CD14-positive monocyte (primary cell): ENCODE measurements around the gene CEP85L. TPM values are rescaled to one million over a fixed set of nuclear protein-coding genes. Genes with fewer than 3 reads are reported as not detected.

Experiments
- DNase-seq, 3 donors: peaks; one replicate each; pipeline ENCODE4 v3.0.0-alpha.2; 2011 to 2022
- H2AFZ ChIP-seq: 2 replicates; pipeline ENCODE4 v1.6.0; 2012; ENCODE audit warnings: mild to moderate bottlenecking, low read depth, low read length, inconsistent platforms; ENCODE audit not compliant: insufficient read depth, poor library complexity, severe bottlenecking
- H3K27ac ChIP-seq, 2 donors: 1 replicate in 1 of 2; 2 replicates in 1 of 2; pipeline ENCODE4 v1.5.1; 2012 to 2013; ENCODE audit warnings: low read length in 2 of 2, control low read depth in 1 of 2, inconsistent platforms in 1 of 2, low read depth in 1 of 2, mild to moderate bottlenecking in 1 of 2
- H3K27me3 ChIP-seq, 2 donors: one replicate each; pipeline versions ENCODE4 v1.6.0 to v1.6.1; 2011 to 2013; ENCODE audit warnings: low read length in 2 of 2; ENCODE audit not compliant: control insufficient read depth in 2 of 2, insufficient read depth in 2 of 2
- H3K36me3 ChIP-seq, 2 donors: replicated peaks in 1 of 2; 1 replicate in 1 of 2; 2 replicates in 1 of 2; pipeline versions ENCODE4 v1.5.1 to v1.6.1; 2012 to 2013; ENCODE audit warnings: low read length in 2 of 2, control low read depth in 1 of 2, inconsistent platforms in 1 of 2, mild to moderate bottlenecking in 1 of 2; ENCODE audit not compliant: insufficient read depth in 2 of 2, control insufficient read depth in 1 of 2
- H3K4me1 ChIP-seq, 2 donors: 1 replicate in 1 of 2; 2 replicates in 1 of 2; pipeline versions ENCODE4 v1.5.1 to v1.6.1; 2012 to 2013; ENCODE audit warnings: low read length in 2 of 2, control low read depth in 1 of 2, inconsistent platforms in 1 of 2, mild to moderate bottlenecking in 1 of 2, moderate library complexity in 1 of 2; ENCODE audit not compliant: insufficient read depth in 2 of 2, control insufficient read depth in 1 of 2
- H3K4me2 ChIP-seq: replicated peaks from 2 replicates; pipeline ENCODE3; 2012; ENCODE audit warnings: low read length, moderate library complexity, mild to moderate bottlenecking; ENCODE audit not compliant: poor library complexity, severe bottlenecking; ENCODE audit errors: extremely low read depth
- H3K4me3 ChIP-seq, 3 experiments: fragments of 200-600 bp in 1 of 3; sonication (generic) in 1 of 3; replicated peaks in 1 of 3; 1 replicate in 2 of 3; 2 replicates in 1 of 3; pipeline ENCODE4 v1.5.1; 2011 to 2013; ENCODE audit warnings: low read length in 3 of 3, mild to moderate bottlenecking in 3 of 3, control low read depth in 2 of 3, low read depth in 2 of 3, inconsistent platforms in 1 of 3, moderate library complexity in 1 of 3
- H3K79me2 ChIP-seq: 2 replicates; pipeline ENCODE4 v1.6.0; 2012; ENCODE audit warnings: mild to moderate bottlenecking, control low read depth, inconsistent platforms, low read length, moderate library complexity; ENCODE audit not compliant: insufficient read depth
- H3K9ac ChIP-seq: 2 replicates; pipeline ENCODE4 v1.6.0; 2017; ENCODE audit warnings: low read length, mild to moderate bottlenecking; ENCODE audit not compliant: insufficient read depth, poor library complexity, severe bottlenecking
- H3K9me3 ChIP-seq, 2 donors: replicated peaks in 1 of 2; 1 replicate in 1 of 2; 2 replicates in 1 of 2; pipeline versions ENCODE4 v1.5.1 to v1.6.1; 2012 to 2013; ENCODE audit warnings: low read length in 2 of 2, control low read depth in 1 of 2; ENCODE audit not compliant: control insufficient read depth in 1 of 2, insufficient read depth in 1 of 2
- H4K20me1 ChIP-seq: 2 replicates; pipeline ENCODE4 v1.6.0; 2012; ENCODE audit warnings: mild to moderate bottlenecking, low read length, control low read depth, moderate library complexity; ENCODE audit not compliant: insufficient read depth
- H3K27ac Mint-ChIP-seq, 7 donors: one replicate each; pipeline ENCODE4 v1.8.0; 2020; ENCODE audit warnings: mild to moderate bottlenecking in 7 of 7, mixed read lengths in 7 of 7, moderate library complexity in 6 of 7, inconsistent platforms in 2 of 7
- H3K27me3 Mint-ChIP-seq, 3 donors: one replicate each; pipeline ENCODE4 v1.8.0; 2021 to 2022; ENCODE audit warnings: low read depth in 3 of 3, mild to moderate bottlenecking in 3 of 3, mixed read lengths in 3 of 3, moderate library complexity in 3 of 3, inconsistent platforms in 1 of 3
- H3K36me3 Mint-ChIP-seq, 2 donors: one replicate each; pipeline ENCODE4 v1.8.0; 2020; ENCODE audit warnings: mixed read lengths in 2 of 2, inconsistent platforms in 1 of 2, mild to moderate bottlenecking in 1 of 2
- H3K4me1 Mint-ChIP-seq: one replicate; pipeline ENCODE4 v1.8.0; 2020; ENCODE audit warnings: mild to moderate bottlenecking, mixed read lengths
- H3K4me3 Mint-ChIP-seq, 2 donors: one replicate each; pipeline ENCODE4 v1.8.0; 2020; ENCODE audit warnings: mild to moderate bottlenecking in 2 of 2, mixed read lengths in 2 of 2, moderate library complexity in 1 of 2
- H3K9me3 Mint-ChIP-seq, 7 donors: one replicate each; pipeline ENCODE4 v1.8.0; 2020 to 2022; ENCODE audit warnings: mixed read lengths in 7 of 7, mild to moderate bottlenecking in 6 of 7, moderate library complexity in 6 of 7, inconsistent platforms in 2 of 7
- WGBS: methylation state at CpG from one replicate; pipeline ENCODE4 v1.1.5; 2013; ENCODE audit warnings: missing lambda C conversion rate; ENCODE audit not compliant: insufficient coverage; 5-methylcytosine and 5-hydroxymethylcytosine counted together
- intact Hi-C, 2 donors: fragments of 100-400 bp; cut with micrococcal nuclease; formaldehyde crosslinking; loops; one replicate each; pipeline versions ENCODE4 v1.15.0 to v1.15.1; 2023
- polyA plus RNA-seq, 3 donors: library from polyadenylated mRNA; depleted of rRNA in 1 of 3; unstranded in 2 of 3; stranded (reverse) in 1 of 3; fragments of 300-500 nt in 2 of 3; fragments of >200 nt in 1 of 3; fragmentation: Illumina TruSeq in 2 of 3; gene quantifications; 1 replicate in 2 of 3; 2 replicates in 1 of 3; pipeline ENCODE4 v1.2.3, GENCODE V29; 2012 to 2021
- TF ChIP-seq, protein P1 (sequence below): fragments of 200-600 bp; IDR thresholded peaks from one replicate; pipeline ENCODE4 v1.8.0; 2022; ENCODE audit warnings: antibody characterized with exemption, mild to moderate bottlenecking

Gene CEP85L
- polyA plus RNA-seq, 3 donors: 14.9 to 38.3 (median 19.6) TPM

DNA sequence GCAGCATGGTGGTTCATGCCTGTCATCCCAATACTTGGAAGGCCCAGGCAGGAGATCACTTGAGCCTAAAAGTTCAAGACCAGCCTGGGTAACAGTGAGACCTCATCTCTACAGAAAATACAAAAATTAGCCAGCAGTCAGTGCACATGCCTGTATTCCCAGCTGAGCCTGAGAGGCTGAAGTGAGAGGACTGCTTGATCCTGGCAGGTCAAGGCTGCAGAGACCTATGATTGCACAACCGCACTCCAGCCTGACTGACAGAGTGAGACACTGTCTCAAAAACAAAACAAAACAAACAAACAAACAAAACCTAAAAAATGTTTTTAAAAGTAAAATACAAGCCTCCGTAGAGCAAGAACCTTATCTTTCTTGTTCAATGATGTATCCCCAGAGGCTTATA is 6.0 kb downstream of the CEP85L start:
- Histone ChIP-seq H3K27ac (no peak overlapping the region), H3K79me2 (peaks cover 96% of the 10 kb centered on the region), H3K4me3 (no peak overlapping the region), H3K36me3 (no peaks in the 10 kb centered on the region), H4K20me1 (peaks cover 99% of the 10 kb centered on the region), H3K4me2 (no peak overlapping the region), H3K27me3 (no peaks in the 10 kb centered on the region), H3K4me1 (peaks cover 13 to 22% of the 10 kb centered on the region in 2 donors), H3K9me3 (no peaks in the 10 kb centered on the region), H3K9ac (no peak overlapping the region), H2AFZ (no peak overlapping the region)
- Mint-ChIP-seq H3K4me3 (no peak overlapping the region), H3K27me3 (no peaks in the 10 kb centered on the region), H3K27ac (peak overlapping the region in 1 of 7 donors; percentile 4), H3K9me3 (peaks cover 0 to 2% (median 0%) of the 10 kb centered on the region in 7 donors), H3K4me1 (peaks cover 38% of the 10 kb centered on the region), H3K36me3 (peaks cover 12 to 13% of the 10 kb centered on the region in 2 donors)
- TF ChIP-seq, protein P1, sequence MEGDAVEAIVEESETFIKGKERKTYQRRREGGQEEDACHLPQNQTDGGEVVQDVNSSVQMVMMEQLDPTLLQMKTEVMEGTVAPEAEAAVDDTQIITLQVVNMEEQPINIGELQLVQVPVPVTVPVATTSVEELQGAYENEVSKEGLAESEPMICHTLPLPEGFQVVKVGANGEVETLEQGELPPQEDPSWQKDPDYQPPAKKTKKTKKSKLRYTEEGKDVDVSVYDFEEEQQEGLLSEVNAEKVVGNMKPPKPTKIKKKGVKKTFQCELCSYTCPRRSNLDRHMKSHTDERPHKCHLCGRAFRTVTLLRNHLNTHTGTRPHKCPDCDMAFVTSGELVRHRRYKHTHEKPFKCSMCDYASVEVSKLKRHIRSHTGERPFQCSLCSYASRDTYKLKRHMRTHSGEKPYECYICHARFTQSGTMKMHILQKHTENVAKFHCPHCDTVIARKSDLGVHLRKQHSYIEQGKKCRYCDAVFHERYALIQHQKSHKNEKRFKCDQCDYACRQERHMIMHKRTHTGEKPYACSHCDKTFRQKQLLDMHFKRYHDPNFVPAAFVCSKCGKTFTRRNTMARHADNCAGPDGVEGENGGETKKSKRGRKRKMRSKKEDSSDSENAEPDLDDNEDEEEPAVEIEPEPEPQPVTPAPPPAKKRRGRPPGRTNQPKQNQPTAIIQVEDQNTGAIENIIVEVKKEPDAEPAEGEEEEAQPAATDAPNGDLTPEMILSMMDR: no peak
- WGBS: no CpG with 5 or more reads among the region's 2 CpGs
- no peak for DNase-seq
- intact Hi-C loops: no loop called here

DNA sequence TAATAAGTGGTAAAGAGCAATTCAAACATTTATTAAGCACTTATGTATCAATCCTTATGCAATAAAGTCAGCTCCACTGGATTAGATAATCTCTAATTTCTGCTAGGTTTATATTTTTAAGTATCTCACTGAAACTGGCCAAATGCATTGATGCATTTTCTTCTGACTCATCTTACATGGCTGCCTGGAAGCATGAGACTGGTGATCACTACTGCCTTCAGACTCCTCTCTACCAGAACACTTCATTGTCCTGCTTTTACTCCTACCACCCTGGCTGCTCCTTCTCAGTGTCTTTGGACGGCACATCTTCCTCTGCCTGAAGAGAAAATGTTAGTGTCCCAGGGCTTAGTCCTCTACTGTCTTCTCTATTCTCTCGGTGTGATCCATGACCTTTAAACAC is 7.4 kb downstream of the CEP85L start:
- Histone ChIP-seq H3K9ac (no peak overlapping the region), H3K4me1 (peaks cover 8 to 16% of the 10 kb centered on the region in 2 donors), H4K20me1 (peaks cover 100% of the 10 kb centered on the region), H3K79me2 (peaks cover 94% of the 10 kb centered on the region), H3K9me3 (no peaks in the 10 kb centered on the region), H3K4me3 (no peak overlapping the region), H3K4me2 (no peak overlapping the region), H3K27me3 (no peaks in the 10 kb centered on the region), H3K27ac (no peak overlapping the region), H2AFZ (no peak overlapping the region), H3K36me3 (no peaks in the 10 kb centered on the region)
- intact Hi-C loops: no loop called here
- WGBS: 83% methylated on average over 1 of the region's 2 CpGs
- H3K27me3 Mint-ChIP-seq: no peaks in the 10 kb centered on the region
- H3K4me3 Mint-ChIP-seq: no peak overlapping the region
- peaks cover 0 to 2% (median 0%) of the 10 kb centered on the region in 7 donors for H3K9me3 Mint-ChIP-seq
- TF ChIP-seq, protein P1: no peak
- peak overlapping the region in 4 of 7 donors; percentile 0 to 65 (median 34) for H3K27ac Mint-ChIP-seq
- peaks cover 12 to 13% of the 10 kb centered on the region in 2 donors for H3K36me3 Mint-ChIP-seq
- H3K4me1 Mint-ChIP-seq: peaks cover 37% of the 10 kb centered on the region
- no peak for DNase-seq
